ENCODE data around the gene SMYD5.
"Not testable (repeated sequence)": the region's sequence is repeated elsewhere in the genome, so short reads cannot be mapped to it uniquely, and the experiment has no call there.

The SMYD5 gene

DNA sequence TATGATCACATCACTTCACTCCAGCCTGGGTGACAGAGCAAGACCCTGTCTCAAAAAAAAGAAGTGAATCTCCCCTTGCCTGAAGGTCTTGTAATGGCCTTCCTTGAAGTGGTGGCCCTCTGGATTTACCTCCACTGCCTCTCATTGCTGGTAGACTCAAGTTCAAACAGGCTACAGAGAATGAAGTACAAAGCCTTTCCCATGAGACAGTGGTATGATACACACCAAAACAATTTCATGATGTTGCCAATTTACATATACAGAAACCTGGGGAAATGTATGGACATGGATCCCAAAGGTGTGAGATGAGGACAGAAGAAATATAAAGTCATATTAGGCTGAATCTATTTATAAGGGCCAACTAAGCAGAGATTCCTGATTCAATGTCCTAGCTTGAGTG, 16.5 kb upstream of the SMYD5 start:
- DNase-seq (ENCODE audit: low read depth), result no peak
- TF ChIP-seq, protein P1, sequence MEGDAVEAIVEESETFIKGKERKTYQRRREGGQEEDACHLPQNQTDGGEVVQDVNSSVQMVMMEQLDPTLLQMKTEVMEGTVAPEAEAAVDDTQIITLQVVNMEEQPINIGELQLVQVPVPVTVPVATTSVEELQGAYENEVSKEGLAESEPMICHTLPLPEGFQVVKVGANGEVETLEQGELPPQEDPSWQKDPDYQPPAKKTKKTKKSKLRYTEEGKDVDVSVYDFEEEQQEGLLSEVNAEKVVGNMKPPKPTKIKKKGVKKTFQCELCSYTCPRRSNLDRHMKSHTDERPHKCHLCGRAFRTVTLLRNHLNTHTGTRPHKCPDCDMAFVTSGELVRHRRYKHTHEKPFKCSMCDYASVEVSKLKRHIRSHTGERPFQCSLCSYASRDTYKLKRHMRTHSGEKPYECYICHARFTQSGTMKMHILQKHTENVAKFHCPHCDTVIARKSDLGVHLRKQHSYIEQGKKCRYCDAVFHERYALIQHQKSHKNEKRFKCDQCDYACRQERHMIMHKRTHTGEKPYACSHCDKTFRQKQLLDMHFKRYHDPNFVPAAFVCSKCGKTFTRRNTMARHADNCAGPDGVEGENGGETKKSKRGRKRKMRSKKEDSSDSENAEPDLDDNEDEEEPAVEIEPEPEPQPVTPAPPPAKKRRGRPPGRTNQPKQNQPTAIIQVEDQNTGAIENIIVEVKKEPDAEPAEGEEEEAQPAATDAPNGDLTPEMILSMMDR (conservative IDR thresholded peaks at IDR 0.05; ENCODE audit: low read depth, low read length), result no peak
- no peak overlapping the region for H3K4me3 ChIP-seq (ENCODE audit: low read length)

DNA sequence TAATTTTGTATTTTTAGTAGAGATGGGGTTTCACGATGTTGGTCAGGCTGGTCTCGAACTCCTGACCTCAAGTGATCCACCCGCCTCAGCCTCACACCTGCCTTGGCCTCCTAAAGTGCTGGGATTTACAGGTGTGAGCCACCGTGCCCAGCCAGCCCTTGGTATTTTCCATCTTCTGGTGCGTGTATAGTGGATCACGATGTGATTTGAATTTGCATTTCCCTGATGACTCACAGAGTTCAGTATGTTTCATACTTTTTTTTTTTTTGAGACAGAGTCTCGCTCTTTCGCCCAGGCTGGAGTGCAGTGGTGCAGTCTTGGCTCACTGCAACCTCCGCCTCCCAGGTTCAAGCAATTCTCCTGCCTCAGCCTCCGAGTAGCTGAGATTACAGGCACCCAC, 13.8 kb upstream of the SMYD5 start:
- not testable (repeated sequence) for DNase-seq (ENCODE audit: low read depth); H3K4me3 ChIP-seq (ENCODE audit: low read length)

- H3K4me3 ChIP-seq (ENCODE audit: low read length), result no peak within 1 kb of the TSS
- no peak for DNase-seq (ENCODE audit: low read depth)
- TF ChIP-seq, protein P1 (conservative IDR thresholded peaks at IDR 0.05; ENCODE audit: low read depth, low read length), result no peak
These were observed 11.6 kb upstream of the SMYD5 start, which contains the start of gene NOTO for GRCh38 chr2:73202156-73203054. Gene NOTO (plus strand): TSS chr2:73202574. CDS start chr2:73202667, 93 bp downstream.

DNA sequence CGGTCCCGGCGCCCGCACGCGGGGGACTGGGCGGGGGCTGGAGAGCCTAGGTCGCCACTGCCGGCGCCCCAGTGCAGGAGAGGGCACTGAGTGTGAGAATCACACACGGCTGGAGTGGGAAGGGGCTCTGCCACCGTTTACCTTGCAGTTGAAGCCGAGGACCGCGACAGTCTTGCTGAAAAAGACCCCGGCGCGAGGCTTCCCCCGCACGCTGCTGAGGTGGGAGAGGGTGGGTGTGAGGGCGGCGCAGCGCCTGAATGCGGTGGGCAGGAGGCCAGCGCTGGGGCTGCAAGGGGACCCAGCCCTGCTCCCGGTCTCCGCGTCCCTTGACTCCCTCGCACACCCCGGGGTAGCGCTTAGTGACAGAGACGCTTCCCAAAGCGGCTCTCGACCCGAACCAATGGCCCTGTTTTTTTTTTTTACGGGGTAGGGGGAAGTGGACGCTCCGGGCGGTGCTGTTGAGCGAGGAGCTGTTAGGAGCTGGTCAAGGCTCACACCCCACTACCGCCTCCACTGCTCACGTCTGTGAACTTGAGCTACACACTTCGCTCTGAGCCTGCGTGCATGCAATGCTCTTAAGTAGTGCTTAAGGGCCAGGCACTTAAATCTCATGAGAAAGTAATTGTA, 10.9 kb upstream of the SMYD5 start:
- TF ChIP-seq, protein P1 (conservative IDR thresholded peaks at IDR 0.05; ENCODE audit: low read depth, low read length), result no peak
- no peak for DNase-seq (ENCODE audit: low read depth)
- no peak overlapping the region for H3K4me3 ChIP-seq (ENCODE audit: low read length)

DNA sequence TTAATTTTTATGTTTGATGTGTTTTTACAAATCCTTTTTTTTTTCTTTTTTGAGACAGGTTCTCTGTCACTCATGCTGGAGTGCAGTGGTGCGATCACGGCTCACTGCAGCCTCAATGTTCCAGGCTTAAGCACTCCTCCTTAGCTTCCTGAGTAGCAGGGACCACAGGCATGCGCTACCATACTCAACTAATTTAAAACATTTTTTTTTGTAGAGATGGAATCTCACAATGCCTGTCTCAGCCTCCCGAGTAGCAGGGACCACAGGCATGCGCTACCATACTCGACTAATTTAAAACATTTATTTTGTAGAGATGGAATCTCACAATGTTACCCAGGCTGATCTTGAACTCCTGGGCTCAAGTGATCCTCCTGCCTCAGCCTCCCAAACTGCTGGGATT, 8.4 kb upstream of the SMYD5 start:
- no peak for DNase-seq (ENCODE audit: low read depth)
- no peak overlapping the region for H3K4me3 ChIP-seq (ENCODE audit: low read length)
- TF ChIP-seq, protein P1 (conservative IDR thresholded peaks at IDR 0.05; ENCODE audit: low read depth, low read length), result no peak

DNA sequence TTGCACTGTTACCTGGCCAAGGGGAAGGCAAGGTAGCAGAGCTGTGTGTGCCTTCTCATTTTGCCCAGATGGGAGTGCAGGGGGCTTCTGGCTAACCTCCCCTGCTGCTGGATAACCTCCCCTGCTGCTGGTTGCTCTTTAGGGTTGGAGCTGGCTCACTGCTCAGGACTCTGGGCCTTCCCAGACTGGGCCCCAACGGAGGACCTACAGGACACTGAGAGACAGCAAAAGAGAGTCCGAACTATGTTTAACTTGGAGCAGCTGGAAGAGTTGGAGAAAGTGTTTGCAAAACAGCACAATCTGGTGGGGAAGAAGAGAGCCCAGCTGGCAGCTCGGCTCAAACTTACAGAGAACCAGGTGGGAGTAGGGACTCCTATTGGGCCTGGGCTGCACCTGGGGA, 5.8 kb upstream of the SMYD5 start:
- TF ChIP-seq, protein P1 (conservative IDR thresholded peaks at IDR 0.05; ENCODE audit: low read depth, low read length), result no peak
- no peak for DNase-seq (ENCODE audit: low read depth)
- no peak overlapping the region for H3K4me3 ChIP-seq (ENCODE audit: low read length)

- no peak overlapping the region for H3K4me3 ChIP-seq (ENCODE audit: low read length)
- no peak for DNase-seq (ENCODE audit: low read depth)
- TF ChIP-seq, protein P1 (conservative IDR thresholded peaks at IDR 0.05; ENCODE audit: low read depth, low read length), result no peak
These were observed 4.0 kb upstream of the SMYD5 start for GRCh38 chr2:73210019-73210418.

Data from retinal pigment epithelial cell (primary cell).